HG02970 (cell line): ENCODE data around the gene CDH12.
"Not testable (repeated sequence)": the region's sequence is repeated elsewhere in the genome, so short reads cannot be mapped to it uniquely, and the experiment has no call there.

Experiments
- ATAC-seq: cut with Tn5 transposase; IDR thresholded peaks from one replicate; pipeline ENCODE4 v1.9.1; 2021; ENCODE audit warnings: mild to moderate bottlenecking, moderate library complexity, moderate number of reproducible peaks; ENCODE audit not compliant: unreplicated experiment, low FRiP score

Gene CDH12

GRCh38 chr5:22480305-22480704 is 372.8 kb downstream of the CDH12 start:
- ATAC-seq, result no peak

GRCh38 chr5:22473886-22474285 is 379.3 kb downstream of the CDH12 start:
- no peak for ATAC-seq

- no peak for ATAC-seq
Observed at GRCh38 chr5:22471154-22471553, 382.0 kb downstream of the CDH12 start.

- ATAC-seq, result no peak
Observed at GRCh38 chr5:22470408-22470807, 382.7 kb downstream of the CDH12 start.

- no peak for ATAC-seq
Observed at GRCh38 chr5:22465616-22466015, 387.5 kb downstream of the CDH12 start.

- no peak for ATAC-seq
Observed at GRCh38 chr5:22465177-22465576, 388.0 kb downstream of the CDH12 start.

- ATAC-seq, result no peak
Observed at GRCh38 chr5:22460189-22460588, 393.0 kb downstream of the CDH12 start.

GRCh38 chr5:22432905-22433304 is 420.2 kb downstream of the CDH12 start:
- ATAC-seq, result no peak

- ATAC-seq, result no peak
Observed at GRCh38 chr5:22431840-22432239, 421.3 kb downstream of the CDH12 start.

GRCh38 chr5:22431406-22431805 is 421.7 kb downstream of the CDH12 start:
- no peak for ATAC-seq

- ATAC-seq, result no peak
Observed at GRCh38 chr5:22411554-22412349, 441.4 kb downstream of the CDH12 start.

- no peak for ATAC-seq
Observed at GRCh38 chr5:22391956-22392355, 461.2 kb downstream of the CDH12 start.

GRCh38 chr5:22390888-22391287 is 462.3 kb downstream of the CDH12 start:
- ATAC-seq, result no peak

GRCh38 chr5:22372826-22373660 is 480.1 kb downstream of the CDH12 start:
- ATAC-seq, result no peak

GRCh38 chr5:22372376-22372775 is 480.8 kb downstream of the CDH12 start:
- ATAC-seq, result no peak

GRCh38 chr5:22354956-22355355 is 498.2 kb downstream of the CDH12 start:
- no peak for ATAC-seq

GRCh38 chr5:22352493-22352892 is 500.7 kb downstream of the CDH12 start:
- no peak for ATAC-seq

- ATAC-seq, result no peak
Observed at GRCh38 chr5:22351178-22351577, 502.0 kb downstream of the CDH12 start.

- no peak for ATAC-seq
Observed at GRCh38 chr5:22348027-22348426, 505.1 kb downstream of the CDH12 start.

GRCh38 chr5:22344000-22344399 is 509.1 kb downstream of the CDH12 start:
- ATAC-seq, result no peak

GRCh38 chr5:22341406-22341805 is 511.7 kb downstream of the CDH12 start:
- ATAC-seq, result no peak

- ATAC-seq, result not testable (repeated sequence)
Observed at GRCh38 chr5:22332949-22333348, 520.2 kb downstream of the CDH12 start.
